ENCODE results near the gene RASSF4. TPM values are rescaled to one million over a fixed set of nuclear protein-coding genes. Genes with fewer than 3 reads are reported as not detected.

Gene RASSF4
- total RNA-seq, 1 experiment from 2014 or later = 2.8 TPM

GRCh38 chr10:44920252-44920651 is 39.4 kb upstream of the RASSF4 start (continued):
- no peak for TF ChIP-seq ZBTB33 (IDR thresholded peaks at IDR 0.05; ENCODE audit: extremely low read depth, insufficient replicate concordance, low read length)
- no peak for TF ChIP-seq EZH2 (IDR thresholded peaks at IDR 0.05)
- TF ChIP-seq ZFX (IDR thresholded peaks at IDR 0.05) = no peak
- no peak for TF ChIP-seq SIN3A (IDR thresholded peaks at IDR 0.05; ENCODE audit: low read depth)
- no peak for TF ChIP-seq FOSL1 (IDR thresholded peaks at IDR 0.05; ENCODE audit: low read depth)
- TF ChIP-seq ATF3 (IDR thresholded peaks at IDR 0.05) = no peak
- no peak for TF ChIP-seq POLR2AphosphoS5 (IDR thresholded peaks at IDR 0.05; ENCODE audit: low read depth, low read length)

- no peaks in the 10 kb centered on the region for H3K79me2 ChIP-seq (ENCODE audit: insufficient read depth, low read length)
- no peaks in the 10 kb centered on the region for H3K9me2 ChIP-seq (ENCODE audit: insufficient read depth)
- no peaks in the 10 kb centered on the region for H3K36me3 ChIP-seq (ENCODE audit: control insufficient read depth in 1 of 2, insufficient read depth in 2 of 2, low read length in 2 of 2)
- RAD21 ChIA-PET (ENCODE audit: low non-redundant PET in 1 of 2, low total read pairs in 2 of 2, uncharacterized antibody in 2 of 2, unreplicated experiment in 2 of 2) = no interaction called here
- no peak overlapping the region for H3K4me3 ChIP-seq (replicated peaks in 1 of 2; ENCODE audit: low read depth in 1 of 2, low read length in 2 of 2)
- H3K9ac ChIP-seq (ENCODE audit: low read length) = no peak overlapping the region
- no peak for ATAC-seq
- H3K27me3 ChIP-seq (ENCODE audit: insufficient read depth, low read length) = no peaks in the 10 kb centered on the region
- intact Hi-C loops (cut with micrococcal nuclease) = no loop called here
- no peak overlapping the region for H3K27ac ChIP-seq (ENCODE audit: low read depth, low read length)
- DNase-seq (ENCODE audit: low read depth, low spot score) = no peak
- no peak overlapping the region for H3K4me2 ChIP-seq (ENCODE audit: low read length)
- POLR2A ChIA-PET = no interaction called here
- CTCF ChIA-PET = no interaction called here
- no peaks in the 10 kb centered on the region for H3K4me1 ChIP-seq (ENCODE audit: control insufficient read depth in 1 of 2, insufficient read depth in 2 of 2, low read length in 2 of 2)
- no peaks in the 10 kb centered on the region for H4K20me1 ChIP-seq (ENCODE audit: insufficient read depth)
- no TSS peak for BruUV-seq (replicated peaks)
- no peak overlapping the region for H2AFZ ChIP-seq (ENCODE audit: low read depth, low read length, poor library complexity, severe bottlenecking)
- no peaks in the 10 kb centered on the region for H3K9me3 ChIP-seq (ENCODE audit: control insufficient read depth in 1 of 2, insufficient read depth in 1 of 2, low read depth in 1 of 2, low read length in 2 of 2)
- TF ChIP-seq CEBPB (IDR thresholded peaks at IDR 0.05; ENCODE audit: low read depth) = no peak
- no peak for TF ChIP-seq EGR1 (IDR thresholded peaks at IDR 0.05; ENCODE audit: low read depth)
- no peak for TF ChIP-seq SIN3A (IDR thresholded peaks at IDR 0.05; ENCODE audit: low read depth)
- TF ChIP-seq FOSL1 (IDR thresholded peaks at IDR 0.05; ENCODE audit: low read depth) = no peak
- TF ChIP-seq POLR2AphosphoS5 (IDR thresholded peaks at IDR 0.05; ENCODE audit: low read depth, low read length) = no peak
- TF ChIP-seq EZH2phosphoT487 (IDR thresholded peaks at IDR 0.05; ENCODE audit: borderline replicate concordance) = no peak
- no peak for TF ChIP-seq ATF3 (IDR thresholded peaks at IDR 0.05)
- no peak for TF ChIP-seq SP1 (IDR thresholded peaks at IDR 0.05; ENCODE audit: low read depth)
- TF ChIP-seq REST (IDR thresholded peaks at IDR 0.05; ENCODE audit: low read depth) = no peak
- TF ChIP-seq CTCF (IDR thresholded peaks at IDR 0.05 in 2 of 3, conservative IDR thresholded peaks at IDR 0.05 in 1 of 3; ENCODE audit: borderline replicate concordance in 1 of 3, insufficient read depth in 1 of 3, low read depth in 2 of 3, low read length in 2 of 3) = no peak
- TF ChIP-seq RAD21 (IDR thresholded peaks at IDR 0.05; ENCODE audit: low read depth) = no peak
- TF ChIP-seq ZNF274 (IDR thresholded peaks at IDR 0.05; ENCODE audit: low read depth, low read length) = no peak
Measured at GRCh38 chr10:44921061-44921460, 38.5 kb upstream of the RASSF4 start.
